ENCODE measurements around the gene ERCC6L2. TPM values are rescaled to one million over a fixed set of nuclear protein-coding genes. Genes with fewer than 3 reads are reported as not detected.

ERCC6L2 gene
- total and polyA plus RNA-seq, 10 of the 15 experiments (the other 5 are each of a cell fraction or from before 2014, with no cell fraction given): 8.1 to 45.0 (median 22.6) TPM

GRCh38 chr9:95836072-95836471, 39.4 kb upstream of the ERCC6L2 start (continued):
- no peak for TF ChIP-seq BCL3 (IDR thresholded peaks at IDR 0.05; ENCODE audit: borderline replicate concordance, insufficient read depth, low read depth, low read length, poor library complexity, severe bottlenecking)

GRCh38 chr9:95839012-95839411, 36.5 kb upstream of the ERCC6L2 start:
- H3K9me3 ChIP-seq (replicated peaks; ENCODE audit: control insufficient read depth, insufficient read depth, low read length): no peaks in the 10 kb centered on the region; the same call in 1 of the 3 replicates
- TF ChIP-seq POLR2A (IDR thresholded peaks at IDR 0.05; ENCODE audit: low read depth, low read length) (no peak), FOXK2 (IDR thresholded peaks at IDR 0.05) (no peak), PML (IDR thresholded peaks at IDR 0.05; ENCODE audit: low read length) (no peak), RCOR1 (conservative IDR thresholded peaks at IDR 0.05; ENCODE audit: low read depth, low read length) (no peak), RELA (IDR thresholded peaks at IDR 0.05; ENCODE audit: borderline replicate concordance, partially characterized antibody) (no peak), NFYA (IDR thresholded peaks at IDR 0.05; ENCODE audit: borderline replicate concordance, low read depth, low read length) (no peak), PKNOX1 (IDR thresholded peaks at IDR 0.05) (no peak), TARDBP (IDR thresholded peaks at IDR 0.05; ENCODE audit: borderline replicate concordance) (no peak)
- FAIRE-seq: no peak

More at GRCh38 chr9:95839012-95839411, 36.5 kb upstream of the ERCC6L2 start:
- no TSS peak for BruUV-seq (replicated peaks)
- H2AFZ ChIP-seq (ENCODE audit: control insufficient read depth, low read depth, low read length): no peak overlapping the region
- no peak overlapping the region for H3K27ac ChIP-seq (ENCODE audit: control insufficient read depth, insufficient read depth)
- no peaks in the 10 kb centered on the region for H3K4me1 ChIP-seq (ENCODE audit: control insufficient read depth, insufficient read depth, low read length)
- ChIA-PET CTCF (no interaction called here), POLR2A (no interaction called here), SMC1A (ENCODE audit: uncharacterized antibody, unreplicated experiment) (no interaction called here), RAD21 (ENCODE audit: unreplicated experiment) (no interaction called here)
- WGBS (ENCODE audit: insufficient coverage, insufficient replicate concordance, low lambda C conversion rate, missing lambda C conversion rate): 88% methylated on average over 3 of the region's 3 CpGs
- DNase-seq (ENCODE audit: low read depth, low spot score) (no peak), ATAC-seq (no peak)
- peaks cover 0 to 1% of the 10 kb centered on the region in 2 experiments; a peak in 1 of 4 replicates for H3K27me3 ChIP-seq (replicated peaks in 1 of 2; ENCODE audit: control insufficient read depth in 2 of 2, insufficient read depth in 2 of 2, low read length in 1 of 2)
- H4K20me1 ChIP-seq (ENCODE audit: control insufficient read depth, insufficient read depth): no peaks in the 10 kb centered on the region
- in situ Hi-C loops (cut with MboI): no loop called here
- intact Hi-C loops (cut with micrococcal nuclease; ENCODE audit: unreplicated experiment): no loop called here
- no peak overlapping the region for H3K4me2 ChIP-seq (ENCODE audit: control insufficient read depth, insufficient read depth)
- no peak overlapping the region for H3K4me3 ChIP-seq
- H3K79me2 ChIP-seq (ENCODE audit: control insufficient read depth, insufficient read depth, low read length): no peaks in the 10 kb centered on the region
- no peak overlapping the region for H3K9ac ChIP-seq (ENCODE audit: control insufficient read depth, insufficient read depth, low read length)
- no peaks in the 10 kb centered on the region for H3K36me3 ChIP-seq (ENCODE audit: control insufficient read depth in 2 of 2, insufficient read depth in 2 of 2, low read length in 1 of 2)

All from GM12878 (cell line).